Hepatocyte (in vitro differentiated cells): ENCODE results near the gene SPON1. TPM values are rescaled to one million over a fixed set of nuclear protein-coding genes. Genes with fewer than 3 reads are reported as not detected.

Source experiments
- DNase-seq: peaks from one replicate; pipeline ENCODE4 v3.0.0-alpha.2; 2016; ENCODE audit warnings: low spot score
- H2AFZ ChIP-seq: fragments of 200-600 bp; sonication (generic); 2 replicates; pipeline ENCODE4 v1.6.0; 2016; ENCODE audit warnings: antibody characterized with exemption, mild to moderate bottlenecking
- H3K27ac ChIP-seq: fragments of 200-600 bp; sonication (generic); 2 replicates; pipeline ENCODE4 v1.5.1; 2016; ENCODE audit warnings: mild to moderate bottlenecking
- H3K27me3 ChIP-seq: fragments of 200-600 bp; sonication (generic); 2 replicates; pipeline ENCODE4 v1.6.1; 2016
- H3K36me3 ChIP-seq: fragments of 200-600 bp; sonication (generic); replicated peaks from 2 replicates; pipeline ENCODE4 v1.5.1; 2016; ENCODE audit warnings: low read depth; ENCODE audit not compliant: insufficient read depth
- H3K4me1 ChIP-seq: fragments of 200-600 bp; sonication (generic); 2 replicates; pipeline ENCODE4 v1.5.1; 2016; ENCODE audit warnings: mild to moderate bottlenecking, moderate library complexity; ENCODE audit not compliant: insufficient read depth
- H3K4me2 ChIP-seq: fragments of 200-600 bp; sonication (generic); 2 replicates; pipeline ENCODE4 v1.6.0; 2016
- H3K4me3 ChIP-seq: fragments of 200-600 bp; sonication (generic); 2 replicates; pipeline ENCODE4 v1.5.1; 2016; ENCODE audit warnings: mild to moderate bottlenecking
- H3K79me2 ChIP-seq: fragments of 200-600 bp; sonication (generic); 2 replicates; pipeline ENCODE4 v1.6.0; 2017; ENCODE audit warnings: mild to moderate bottlenecking
- H3K9me2 ChIP-seq: fragments of 200-600 bp; sonication (generic); replicated peaks from 2 replicates; pipeline ENCODE4 v1.6.0; 2017; ENCODE audit warnings: mild to moderate bottlenecking; ENCODE audit not compliant: insufficient read depth
- H3K9me3 ChIP-seq: fragments of 200-600 bp; sonication (generic); 2 replicates; pipeline ENCODE4 v1.5.1; 2016; ENCODE audit warnings: low read depth, mild to moderate bottlenecking
- H4K20me1 ChIP-seq: fragments of 200-600 bp; sonication (generic); 2 replicates; pipeline ENCODE4 v1.6.0; 2016; ENCODE audit warnings: mild to moderate bottlenecking; ENCODE audit not compliant: insufficient read depth, poor library complexity, severe bottlenecking
- CTCF ChIP-seq: fragments of 200-600 bp; sonication (generic); IDR thresholded peaks from 2 replicates; pipeline ENCODE4 v1.5.1; 2016; ENCODE audit warnings: antibody characterized with exemption, mild to moderate bottlenecking; ENCODE audit not compliant: poor library complexity
- EZH2 ChIP-seq: fragments of 200-600 bp; sonication (generic); IDR thresholded peaks from 2 replicates; pipeline ENCODE4 v1.6.1; 2016; ENCODE audit warnings: antibody characterized with exemption, mild to moderate bottlenecking, borderline replicate concordance
- EZH2phosphoT487 ChIP-seq: fragments of 200-600 bp; sonication (generic); IDR thresholded peaks from one replicate; pipeline ENCODE4 v1.6.1; 2018; ENCODE audit warnings: antibody characterized with exemption, mild to moderate bottlenecking, low read depth, moderate library complexity; ENCODE audit not compliant: unreplicated experiment, severe bottlenecking
- WGBS: methylation state at CpG from one replicate; pipeline ENCODE4 v1.1.6; 2016; ENCODE audit warnings: low lambda C conversion rate; ENCODE audit errors: missing lambda C conversion rate; 5-methylcytosine and 5-hydroxymethylcytosine counted together
- polyA plus RNA-seq: library from polyadenylated mRNA; unstranded; fragments of >200 nt; fragmentation: Nextera tagmentation; extraction: Ambion mirVana; gene quantifications from 2 replicates; pipeline ENCODE4 v1.2.1, GENCODE V29; 2016
- total RNA-seq: library from RNA; depleted of rRNA; stranded (reverse); fragments of >200 nt; gene quantifications from 2 replicates; pipeline ENCODE4 v1.2.3, GENCODE V29; 2014

Gene SPON1
- total and polyA plus RNA-seq, 2 experiments from 2014 or later = 47.8 to 73.1 TPM

GRCh38 chr11:13966013-13966412 is 3.5 kb downstream of the SPON1 start:
- Histone ChIP-seq H3K4me1 (peaks cover 52% of the 10 kb centered on the region), H3K36me3 (no peaks in the 10 kb centered on the region), H3K4me2 (peak overlapping the region; percentile 96), H3K79me2 (peaks cover 45% of the 10 kb centered on the region), H3K9me3 (no peaks in the 10 kb centered on the region), H3K4me3 (no peak overlapping the region), H3K9me2 (no peaks in the 10 kb centered on the region), H3K27me3 (peaks cover 24% of the 10 kb centered on the region), H3K27ac (peak overlapping the region; percentile 81), H4K20me1 (no peaks in the 10 kb centered on the region), H2AFZ (no peak overlapping the region)
- 61% methylated on average over 3 of the region's 3 CpGs for WGBS
- DNase-seq = no peak
- TF ChIP-seq CTCF (no peak), EZH2 (no peak), EZH2phosphoT487 (no peak)

GRCh38 chr11:13966486-13966885 is 4.0 kb downstream of the SPON1 start:
- DNase-seq = no peak
- H3K27ac ChIP-seq = peak overlapping the region; percentile 81
- no peak overlapping the region for H3K4me3 ChIP-seq
- peaks cover 55% of the 10 kb centered on the region for H3K4me1 ChIP-seq
- no peaks in the 10 kb centered on the region for H3K9me3 ChIP-seq
- peaks cover 45% of the 10 kb centered on the region for H3K79me2 ChIP-seq
- TF ChIP-seq EZH2phosphoT487 = no peak
- peaks cover 19% of the 10 kb centered on the region for H3K27me3 ChIP-seq
- H3K9me2 ChIP-seq = no peaks in the 10 kb centered on the region
- no peaks in the 10 kb centered on the region for H4K20me1 ChIP-seq
- H2AFZ ChIP-seq = no peak overlapping the region
- no peaks in the 10 kb centered on the region for H3K36me3 ChIP-seq
- 96% methylated on average over 1 of the region's 1 CpG for WGBS
- peak overlapping the region; percentile 96 for H3K4me2 ChIP-seq

- H4K20me1 ChIP-seq = no peaks in the 10 kb centered on the region
- no peak overlapping the region for H2AFZ ChIP-seq
- H3K4me1 ChIP-seq = peaks cover 25% of the 10 kb centered on the region
- H3K9me2 ChIP-seq = no peaks in the 10 kb centered on the region
- no peaks in the 10 kb centered on the region for H3K36me3 ChIP-seq
- WGBS = 57% methylated on average over 2 of the region's 2 CpGs
- no peak overlapping the region for H3K27ac ChIP-seq
- TF ChIP-seq EZH2phosphoT487 (no peak), CTCF (peak; percentile 44)
- H3K4me3 ChIP-seq = no peak overlapping the region
- H3K27me3 ChIP-seq = no peaks in the 10 kb centered on the region
- H3K4me2 ChIP-seq = no peak overlapping the region
- H3K9me3 ChIP-seq = no peaks in the 10 kb centered on the region
- peaks cover 36% of the 10 kb centered on the region for H3K79me2 ChIP-seq
- peak; percentile 60 for DNase-seq
Measured at GRCh38 chr11:13970986-13971385, 8.5 kb downstream of the SPON1 start.

GRCh38 chr11:13972043-13972910 is 9.8 kb downstream of the SPON1 start:
- H3K27ac ChIP-seq = no peak overlapping the region
- no peaks in the 10 kb centered on the region for H3K36me3 ChIP-seq
- no peaks in the 10 kb centered on the region for H3K9me3 ChIP-seq
- TF ChIP-seq CTCF (no peak), EZH2 (no peak), EZH2phosphoT487 (no peak)
- peak overlapping the region; percentile 8 for H3K4me2 ChIP-seq
- no peak overlapping the region for H2AFZ ChIP-seq
- peaks cover 30% of the 10 kb centered on the region for H3K79me2 ChIP-seq
- 63% methylated on average over 2 of the region's 2 CpGs for WGBS
- H3K4me3 ChIP-seq = no peak overlapping the region
- H3K27me3 ChIP-seq = no peaks in the 10 kb centered on the region
- DNase-seq = no peak
- H4K20me1 ChIP-seq = no peaks in the 10 kb centered on the region
- peaks cover 12% of the 10 kb centered on the region for H3K4me1 ChIP-seq
- no peaks in the 10 kb centered on the region for H3K9me2 ChIP-seq
